GM20431 (cell line): ENCODE results near the gene MAGEB1.

Experiments
- in situ Hi-C: fragments of 300-500 bp; cut with MseI, MboI; formaldehyde crosslinking; loops from one replicate; pipeline ENCODE4 v1.15.0; 2020; ENCODE audit warnings: low sequenced_read_pairs; ENCODE audit not compliant: unreplicated experiment

MAGEB1 gene

DNA sequence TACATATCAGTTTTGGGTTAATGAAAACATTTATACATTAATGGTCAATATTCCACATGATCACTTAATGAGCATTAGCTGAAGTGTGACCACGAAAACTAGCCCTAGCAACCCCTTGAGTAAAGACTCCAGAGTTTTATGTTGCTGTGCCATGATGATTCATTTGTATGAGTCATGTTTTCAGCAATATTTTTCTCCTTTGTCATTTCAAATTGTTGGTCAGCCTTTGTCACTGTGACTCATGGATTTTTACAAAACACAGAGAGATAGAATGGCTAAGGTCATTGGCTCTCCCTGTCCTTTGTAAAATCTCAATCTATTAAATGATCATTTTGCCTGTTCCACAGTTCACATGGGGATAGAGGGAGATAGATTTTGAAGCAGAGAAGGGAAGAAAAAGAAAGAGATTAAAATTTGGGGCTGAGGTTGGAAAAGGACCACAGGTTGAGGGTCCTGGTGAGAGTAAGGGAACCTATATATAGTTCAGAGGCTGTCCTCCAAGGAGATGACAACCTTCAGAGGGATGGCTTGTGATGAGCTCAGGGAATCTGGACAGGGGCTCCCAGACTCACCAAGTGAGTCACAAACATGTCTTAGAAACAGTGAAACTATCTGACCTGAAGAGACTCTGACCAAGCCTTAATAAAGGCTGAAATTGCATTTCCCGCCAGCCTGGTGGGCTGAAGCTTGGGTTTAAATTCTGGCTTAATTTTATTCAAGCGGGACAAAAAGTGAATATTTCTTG is 36.7 kb downstream of the MAGEB1 start:
- in situ Hi-C loops = loop anchor here (25.0 kb wide), 1 partner anchor 204 kb away; no protein-coding TSS in a partner anchor

DNA sequence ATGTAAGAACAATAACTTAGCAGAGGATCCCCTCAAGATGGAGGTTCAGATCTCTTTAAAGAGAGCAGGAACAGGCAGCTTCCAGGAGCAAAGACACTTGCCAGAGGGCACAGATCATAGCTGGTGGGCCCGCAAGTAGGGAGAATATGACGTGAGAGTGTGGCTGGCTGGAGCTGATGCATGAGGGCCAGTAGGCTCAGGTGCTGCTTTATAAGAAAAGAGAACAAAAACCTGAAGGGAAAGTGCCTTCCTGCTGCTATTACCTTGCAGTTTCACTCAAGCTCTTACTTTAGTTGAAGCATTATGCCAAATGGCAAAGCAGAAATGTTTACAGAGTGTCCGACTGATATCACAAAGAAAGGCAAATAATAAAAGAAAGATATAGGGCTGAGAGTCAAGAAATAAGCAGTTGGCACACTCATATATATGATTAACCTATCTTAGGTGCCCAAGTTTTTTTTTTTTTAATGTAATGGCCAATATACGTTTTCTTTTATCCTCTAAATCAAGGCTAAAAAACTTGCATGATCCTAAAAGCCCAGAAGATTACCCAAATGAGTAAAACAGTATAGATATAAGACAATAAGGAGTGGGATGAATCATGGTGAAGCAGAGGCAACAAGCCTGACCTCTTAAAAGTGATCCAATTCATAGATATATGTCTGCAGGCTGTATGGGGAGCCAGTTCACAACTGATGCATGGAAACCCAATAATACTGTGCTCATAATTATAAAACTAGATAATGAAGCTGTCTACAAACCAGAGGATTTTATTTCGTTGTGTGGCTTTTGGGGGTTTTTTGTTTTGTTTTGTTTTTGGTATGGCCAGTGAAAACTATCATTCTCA is 49.7 kb downstream of the MAGEB1 start:
- in situ Hi-C loops = loop anchor here (25.0 kb wide), 1 partner anchor 191 kb away; no protein-coding TSS in a partner anchor

DNA sequence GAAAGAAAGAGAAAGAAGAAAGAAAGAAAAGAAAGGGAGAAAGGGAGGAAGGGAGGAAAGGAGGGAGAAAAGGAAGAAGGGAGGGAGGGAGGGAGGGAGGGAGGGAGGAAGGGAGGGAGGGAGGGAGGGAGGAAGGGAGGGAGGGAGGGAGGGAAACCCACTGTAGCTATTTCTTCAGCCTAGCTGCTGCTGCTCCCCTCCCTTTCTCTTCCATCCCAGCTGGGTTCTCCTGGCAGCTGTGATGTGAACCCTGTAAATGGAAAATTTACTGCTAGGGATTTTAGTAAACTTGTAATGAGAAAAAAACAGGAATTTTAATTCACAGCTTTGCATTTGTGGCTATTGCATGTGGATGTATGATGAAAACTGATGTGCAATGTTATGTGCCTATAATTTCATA is 54.3 kb downstream of the MAGEB1 start:
- in situ Hi-C loops = no loop called here
